ENCODE data around the gene STK39.

GRCh38 chr2:167935803-167936110, 311.6 kb downstream of the STK39 start:
- TF ChIP-seq, protein P1, sequence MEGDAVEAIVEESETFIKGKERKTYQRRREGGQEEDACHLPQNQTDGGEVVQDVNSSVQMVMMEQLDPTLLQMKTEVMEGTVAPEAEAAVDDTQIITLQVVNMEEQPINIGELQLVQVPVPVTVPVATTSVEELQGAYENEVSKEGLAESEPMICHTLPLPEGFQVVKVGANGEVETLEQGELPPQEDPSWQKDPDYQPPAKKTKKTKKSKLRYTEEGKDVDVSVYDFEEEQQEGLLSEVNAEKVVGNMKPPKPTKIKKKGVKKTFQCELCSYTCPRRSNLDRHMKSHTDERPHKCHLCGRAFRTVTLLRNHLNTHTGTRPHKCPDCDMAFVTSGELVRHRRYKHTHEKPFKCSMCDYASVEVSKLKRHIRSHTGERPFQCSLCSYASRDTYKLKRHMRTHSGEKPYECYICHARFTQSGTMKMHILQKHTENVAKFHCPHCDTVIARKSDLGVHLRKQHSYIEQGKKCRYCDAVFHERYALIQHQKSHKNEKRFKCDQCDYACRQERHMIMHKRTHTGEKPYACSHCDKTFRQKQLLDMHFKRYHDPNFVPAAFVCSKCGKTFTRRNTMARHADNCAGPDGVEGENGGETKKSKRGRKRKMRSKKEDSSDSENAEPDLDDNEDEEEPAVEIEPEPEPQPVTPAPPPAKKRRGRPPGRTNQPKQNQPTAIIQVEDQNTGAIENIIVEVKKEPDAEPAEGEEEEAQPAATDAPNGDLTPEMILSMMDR (IDR thresholded peaks at IDR 0.05; ENCODE audit: low read depth, low read length, poor library complexity, severe bottlenecking) = no peak
- no peak for TF ChIP-seq EZH2phosphoT487 (IDR thresholded peaks at IDR 0.05; ENCODE audit: borderline replicate concordance, low read length)
